Ishikawa (cell line): Measurements from ENCODE around the gene ETHE1.
A peak's percentile ranks its signal among the peaks of the same experiment; 100 is the strongest.

ENCODE experiments used
- CREB1 ChIP-seq: IDR thresholded peaks from 2 replicates; pipeline ENCODE4 v1.6.1; 2012; ENCODE audit warnings: low read depth
- EP300 ChIP-seq: IDR thresholded peaks from 2 replicates; pipeline ENCODE4 v1.6.1; 2012; ENCODE audit warnings: borderline replicate concordance
- FOXM1 ChIP-seq: IDR thresholded peaks from 2 replicates; pipeline ENCODE4 v1.6.1; 2012; ENCODE audit warnings: low read depth, borderline replicate concordance
- RAD21 ChIP-seq: IDR thresholded peaks from 2 replicates; pipeline ENCODE4 v1.6.1; 2012; ENCODE audit warnings: low read depth
- TEAD4 ChIP-seq: IDR thresholded peaks from 2 replicates; pipeline ENCODE4 v1.6.1; 2012
- ZBTB7A ChIP-seq: IDR thresholded peaks from 2 replicates; pipeline ENCODE4 v1.6.1; 2012; ENCODE audit warnings: low read depth
- TF ChIP-seq, protein P1 (sequence below): IDR thresholded peaks from 2 replicates; pipeline ENCODE4 v1.6.1; 2012

DNA sequence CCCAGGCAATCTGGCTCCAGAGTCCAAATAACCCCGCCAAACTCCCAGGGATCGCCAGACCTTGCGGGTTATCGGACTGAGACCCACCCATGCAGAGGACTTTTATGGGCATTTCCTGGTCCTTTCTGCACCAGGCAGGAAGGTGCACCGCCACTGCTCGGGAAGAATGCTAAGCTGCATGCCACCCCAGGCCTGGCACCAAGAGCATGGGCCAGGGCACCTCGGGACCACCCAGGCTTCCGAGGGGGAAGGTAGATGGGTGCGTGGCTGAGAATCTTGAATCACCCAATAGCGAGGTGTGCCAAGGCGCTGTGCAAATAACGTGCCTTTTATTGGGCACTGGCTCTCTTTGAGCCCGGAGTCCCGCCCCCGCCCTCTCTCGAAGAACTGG is 5.6 kb upstream of the ETHE1 start:
- no peak for TF ChIP-seq CREB1
- TF ChIP-seq, protein P1, sequence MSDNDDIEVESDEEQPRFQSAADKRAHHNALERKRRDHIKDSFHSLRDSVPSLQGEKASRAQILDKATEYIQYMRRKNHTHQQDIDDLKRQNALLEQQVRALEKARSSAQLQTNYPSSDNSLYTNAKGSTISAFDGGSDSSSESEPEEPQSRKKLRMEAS = no peak; the same call in 1 of the 2 replicates
- TF ChIP-seq RAD21 = no peak
- TF ChIP-seq ZBTB7A = no peak
- TF ChIP-seq FOXM1 = no peak
- TF ChIP-seq EP300 = no peak
- TF ChIP-seq TEAD4 = peak; percentile 32
